GM19455 (cell line): Measurements from ENCODE around the gene STH.
"Not testable (repeated sequence)": the region's sequence is repeated elsewhere in the genome, so short reads cannot be mapped to it uniquely, and the experiment has no call there.

Source experiments
- ATAC-seq: cut with Tn5 transposase; IDR thresholded peaks from one replicate; pipeline ENCODE4 v1.9.1; 2021; ENCODE audit not compliant: unreplicated experiment

STH gene

GRCh38 chr17:45998987-45999899, at the start of gene STH:
TSS of gene STH (plus strand) at chr17:45999250. CDS start at chr17:45999280, 30 bp downstream.
- ATAC-seq, result no peak

GRCh38 chr17:45949755-45950320, 49.2 kb upstream of the STH start:
- ATAC-seq, result no peak

GRCh38 chr17:45950888-45951287, 48.2 kb upstream of the STH start:
- ATAC-seq, result no peak

GRCh38 chr17:45951403-45951802, 47.6 kb upstream of the STH start:
- ATAC-seq, result no peak

GRCh38 chr17:45951941-45952340, 47.1 kb upstream of the STH start:
- no peak for ATAC-seq

GRCh38 chr17:45952814-45953320, 46.2 kb upstream of the STH start:
- ATAC-seq, result no peak

- no peak for ATAC-seq
Observed at GRCh38 chr17:45953561-45953960, 45.5 kb upstream of the STH start.

- no peak for ATAC-seq
Observed at GRCh38 chr17:45954914-45955313, 44.1 kb upstream of the STH start.

GRCh38 chr17:45955326-45955725, 43.7 kb upstream of the STH start:
- ATAC-seq, result no peak

- no peak for ATAC-seq
Observed at GRCh38 chr17:45956090-45956489, 43.0 kb upstream of the STH start.

- ATAC-seq, result not testable (repeated sequence)
Observed at GRCh38 chr17:45956746-45957145, 42.3 kb upstream of the STH start.

- no peak for ATAC-seq
Observed at GRCh38 chr17:45958307-45958706, 40.7 kb upstream of the STH start.

GRCh38 chr17:45958994-45959665, 39.9 kb upstream of the STH start:
- no peak for ATAC-seq

- ATAC-seq, result no peak
Observed at GRCh38 chr17:45960311-45960710, 38.7 kb upstream of the STH start.

GRCh38 chr17:45961206-45961605, 37.8 kb upstream of the STH start:
- no peak for ATAC-seq

GRCh38 chr17:45962221-45962972, 36.7 kb upstream of the STH start:
- ATAC-seq, result no peak

GRCh38 chr17:45963283-45963682, 35.8 kb upstream of the STH start:
- ATAC-seq, result no peak

GRCh38 chr17:45963889-45964288, 35.2 kb upstream of the STH start:
- ATAC-seq, result no peak

- ATAC-seq, result no peak
Observed at GRCh38 chr17:45964634-45965033, 34.4 kb upstream of the STH start.

GRCh38 chr17:45965812-45966211, 33.2 kb upstream of the STH start:
- no peak for ATAC-seq
